GM10248 (cell line): Measurements from ENCODE around the gene ABCG1.

Experiments used
- CTCF ChIA-PET: fragments of 300-600 bp; sonication (Branson Sonifier 250); formaldehyde crosslinking; extraction: SDS; loops from one replicate; lab custom pipeline; 2021; ENCODE audit warnings: antibody characterized with exemption; lab: Yijun Ruan, JAX
- POLR2A ChIA-PET: fragments of 350-650 bp; sonication (Branson Sonifier 250); formaldehyde crosslinking; extraction: SDS; loops from one replicate; lab custom pipeline; 2020; ENCODE audit warnings: antibody characterized with exemption; lab: Yijun Ruan, JAX
- DNase-seq: peaks from one replicate; pipeline ENCODE4 v3.0.0; 2012; ENCODE audit errors: extremely low spot score
- CTCF ChIP-seq: IDR thresholded peaks from 2 replicates; pipeline ENCODE4 v1.5.1; 2012; ENCODE audit warnings: mild to moderate bottlenecking, low read depth; ENCODE audit errors: extremely low read depth, missing control alignments, control extremely low read depth

The ABCG1 gene

GRCh38 chr21:42245331-42246193, 26.6 kb downstream of the ABCG1 start:
- TF ChIP-seq CTCF, result no peak
- POLR2A ChIA-PET, result no interaction called here
- no peak for DNase-seq
- CTCF ChIA-PET, result interaction anchor here (1.2 to 11.2 kb wide), 5 partner anchors 8 to 15 kb away, joined by 3 to 83 read pairs (median 6); no protein-coding TSS in a partner anchor

- ChIA-PET CTCF (interaction anchor here (11.2 kb wide), 1 partner anchor 12 kb away, joined by 83 read pairs; no protein-coding TSS in a partner anchor), POLR2A (no interaction called here)
- no peak for DNase-seq
- TF ChIP-seq CTCF, result no peak
Observed at GRCh38 chr21:42247716-42248115, 28.8 kb downstream of the ABCG1 start.

GRCh38 chr21:42248241-42248640, 29.3 kb downstream of the ABCG1 start:
- TF ChIP-seq CTCF, result no peak
- no peak for DNase-seq
- ChIA-PET CTCF (interaction anchor here (1.8 to 11.2 kb wide), 3 partner anchors 11 to 15 kb away, joined by 5 to 83 read pairs (median 32); no protein-coding TSS in a partner anchor), POLR2A (no interaction called here)

GRCh38 chr21:42248783-42249597, 30.1 kb downstream of the ABCG1 start:
- POLR2A ChIA-PET, result no interaction called here
- DNase-seq, result peak; percentile 79
- CTCF ChIA-PET, result interaction anchor here (0.9 to 3.5 kb wide), 7 partner anchors 11 to 104 kb away, joined by 3 to 32 read pairs (median 4); no protein-coding TSS in a partner anchor
- TF ChIP-seq CTCF, result no peak

GRCh38 chr21:42250422-42251403, 31.8 kb downstream of the ABCG1 start:
- CTCF ChIA-PET, result interaction anchor here (0.9 to 3.5 kb wide), 5 partner anchors 9 to 86 kb away, joined by 3 to 32 read pairs (median 8); no protein-coding TSS in a partner anchor
- POLR2A ChIA-PET, result no interaction called here
- no peak for DNase-seq
- TF ChIP-seq CTCF, result no peak
